H1 (cell line): Measurements from ENCODE around the gene KRT8. TPM values are rescaled to one million over a fixed set of nuclear protein-coding genes. Genes with fewer than 3 reads are reported as not detected.

ENCODE experiments used
- CTCF ChIA-PET: fragments of 300-600 bp; sonication (Branson Sonifier 250); formaldehyde crosslinking; loops from one replicate; lab custom pipeline; 2021; ENCODE audit not compliant: partially characterized antibody; lab: Charles Lee
- POLR2A ChIA-PET: fragments of 300-600 bp; sonication (Branson Sonifier 250); formaldehyde crosslinking; loops from one replicate; lab custom pipeline; 2021; ENCODE audit warnings: inconsistent platforms; ENCODE audit not compliant: partially characterized antibody; lab: Charles Lee
- DNase-seq, 2 experiments: peaks; one replicate each; pipeline versions ENCODE4 v3.0.0 to v3.0.0-alpha.2; 2010 to 2022; ENCODE audit warnings: low spot score in 2 of 2, low read depth in 1 of 2, mixed read lengths in 1 of 2
- FAIRE-seq: peaks from 2 replicates; lab custom pipeline; 2011; peaks lifted over from hg19 to GRCh38; lab: Jason Lieb, UNC
- H2AFZ ChIP-seq: 2 replicates; pipeline ENCODE4 v1.8.1; 2012; ENCODE audit warnings: low read length, inconsistent platforms
- H2AK5ac ChIP-seq: 2 replicates; pipeline ENCODE4 v1.6.1; 2013; ENCODE audit warnings: low read depth, low read length
- H2BK120ac ChIP-seq: replicated peaks from 2 replicates; pipeline ENCODE3; 2013; ENCODE audit warnings: low read depth, low read length, inconsistent platforms
- H2BK12ac ChIP-seq: 2 replicates; pipeline ENCODE4 v1.6.1; 2013; ENCODE audit warnings: low read depth, low read length
- H2BK15ac ChIP-seq: 2 replicates; pipeline ENCODE4 v1.6.1; 2013; ENCODE audit warnings: low read length
- H2BK20ac ChIP-seq: 2 replicates; pipeline ENCODE4 v1.6.1; 2013; ENCODE audit warnings: low read length
- H2BK5ac ChIP-seq: 2 replicates; pipeline ENCODE4 v1.6.1; 2013; ENCODE audit warnings: low read depth, low read length
- H3K14ac ChIP-seq: 2 replicates; pipeline ENCODE4 v1.6.1; 2013; ENCODE audit warnings: inconsistent platforms; ENCODE audit not compliant: insufficient read length
- H3K18ac ChIP-seq: 2 replicates; pipeline ENCODE4 v1.6.1; 2013; ENCODE audit warnings: low read length; ENCODE audit errors: extremely low read depth
- H3K23ac ChIP-seq: 2 replicates; pipeline ENCODE4 v1.6.1; 2013; ENCODE audit warnings: inconsistent platforms; ENCODE audit not compliant: insufficient read length
- H3K23me2 ChIP-seq: 2 replicates; pipeline ENCODE4 v1.6.1; 2013; ENCODE audit warnings: low read depth, low read length
- H3K27ac ChIP-seq: 2 replicates; pipeline ENCODE4 v1.6.1; 2011; ENCODE audit warnings: low read depth, low read length, inconsistent platforms
- H3K27me3 ChIP-seq, 4 experiments: replicated peaks in 1 of 4; 1 replicate in 1 of 4; 2 replicates in 3 of 4; pipeline versions ENCODE4 v1.6.1 to v1.8.1; 2011 to 2013; ENCODE audit warnings: low read length in 3 of 4, mild to moderate bottlenecking in 3 of 4, inconsistent platforms in 2 of 4, mixed read lengths in 2 of 4, moderate library complexity in 1 of 4; ENCODE audit not compliant: control insufficient read depth in 3 of 4, insufficient read depth in 3 of 4; ENCODE audit errors: extremely low read depth in 1 of 4
- H3K36me3 ChIP-seq, 4 experiments: 2 replicates each; pipeline versions ENCODE4 v1.6.1 to v1.8.1; 2011 to 2013; ENCODE audit warnings: mild to moderate bottlenecking in 4 of 4, low read length in 3 of 4, moderate library complexity in 2 of 4, control low read depth in 1 of 4, inconsistent platforms in 1 of 4; ENCODE audit not compliant: insufficient read depth in 4 of 4, control insufficient read depth in 2 of 4
- H3K4ac ChIP-seq: replicated peaks from 2 replicates; pipeline ENCODE3; 2013; ENCODE audit warnings: low read length, low read depth, mixed read lengths, inconsistent platforms; ENCODE audit not compliant: insufficient read length
- H3K4me1 ChIP-seq, 4 experiments: replicated peaks in 1 of 4; 1 replicate in 1 of 4; 2 replicates in 3 of 4; pipeline versions ENCODE4 v1.6.1 to v1.8.1; 2011 to 2013; ENCODE audit warnings: low read length in 3 of 4, inconsistent platforms in 2 of 4, mixed read lengths in 1 of 4; ENCODE audit not compliant: insufficient read depth in 4 of 4, control insufficient read depth in 3 of 4
- H3K4me2 ChIP-seq, 2 experiments: 2 replicates each; pipeline versions ENCODE4 v1.6.1 to v1.8.1; 2011 to 2013; ENCODE audit warnings: low read depth in 2 of 2, low read length in 2 of 2, control low read depth in 1 of 2, inconsistent platforms in 1 of 2, mild to moderate bottlenecking in 1 of 2; ENCODE audit not compliant: insufficient read depth in 1 of 2
- H3K4me3 ChIP-seq, 4 experiments: fragments of 200-600, 300-600 bp in 1 of 4; sonication (generic), shearing (Covaris generic), sonication (Bioruptor Twin) in 1 of 4; 2 replicates each; pipeline versions ENCODE4 v1.5.1 to v1.8.1; 2011 to 2016; ENCODE audit warnings: low read length in 4 of 4, low read depth in 3 of 4, control low read depth in 2 of 4, inconsistent platforms in 2 of 4, mild to moderate bottlenecking in 2 of 4, mixed read lengths in 1 of 4, moderate library complexity in 1 of 4; ENCODE audit not compliant: insufficient read depth in 2 of 4; ENCODE audit errors: extremely low read depth in 1 of 4
- H3K56ac ChIP-seq: replicated peaks from 2 replicates; pipeline ENCODE3; 2013; ENCODE audit warnings: low read depth, mild to moderate bottlenecking, mixed read lengths, low read length, inconsistent platforms; ENCODE audit not compliant: insufficient read length
- H3K79me1 ChIP-seq: 2 replicates; pipeline ENCODE4 v1.6.1; 2013; ENCODE audit warnings: low read depth, low read length, control low read depth
- H3K79me2 ChIP-seq, 2 experiments: 2 replicates each; pipeline versions ENCODE4 v1.6.1 to v1.8.1; 2012 to 2013; ENCODE audit warnings: low read length in 2 of 2, mild to moderate bottlenecking in 2 of 2, inconsistent platforms in 1 of 2; ENCODE audit not compliant: insufficient read depth in 2 of 2, control insufficient read depth in 1 of 2
- H3K9ac ChIP-seq, 4 experiments: replicated peaks in 1 of 4; 1 replicate in 1 of 4; 2 replicates in 3 of 4; pipeline versions ENCODE4 v1.6.1 to v1.8.1; 2011 to 2013; ENCODE audit warnings: low read depth in 3 of 4, low read length in 3 of 4, control low read depth in 2 of 4, mild to moderate bottlenecking in 2 of 4, moderate library complexity in 2 of 4, inconsistent platforms in 1 of 4; ENCODE audit errors: extremely low read depth in 1 of 4
- H3K9me3 ChIP-seq, 2 experiments: 2 replicates each; pipeline versions ENCODE4 v1.6.1 to v1.8.1; 2012 to 2013; ENCODE audit warnings: mild to moderate bottlenecking in 2 of 2, moderate library complexity in 2 of 2, control low read depth in 1 of 2, inconsistent platforms in 1 of 2, low read depth in 1 of 2, low read length in 1 of 2, mixed read lengths in 1 of 2; ENCODE audit not compliant: insufficient read depth in 2 of 2
- H4K20me1 ChIP-seq, 2 experiments: replicated peaks in 1 of 2; 2 replicates each; pipeline versions ENCODE3 to v1.8.1; 2011 to 2013; ENCODE audit warnings: inconsistent platforms in 2 of 2, low read length in 2 of 2, mild to moderate bottlenecking in 1 of 2; ENCODE audit not compliant: insufficient read depth in 2 of 2, control insufficient read depth in 1 of 2
- H4K5ac ChIP-seq: 2 replicates; pipeline ENCODE4 v1.6.1; 2013; ENCODE audit warnings: low read length, low read depth, mixed read lengths, inconsistent platforms; ENCODE audit not compliant: insufficient read length
- H4K8ac ChIP-seq: 2 replicates; pipeline ENCODE4 v1.8.0; 2013; ENCODE audit warnings: mild to moderate bottlenecking, moderate library complexity, low read length, inconsistent platforms; ENCODE audit not compliant: insufficient read depth; ENCODE audit errors: extremely low read depth
- H4K91ac ChIP-seq: replicated peaks from 2 replicates; pipeline ENCODE3; 2013; ENCODE audit warnings: low read length, mixed read lengths, inconsistent platforms; ENCODE audit not compliant: insufficient read length
- BCL11A ChIP-seq, 2 experiments: IDR thresholded peaks; one replicate each; pipeline ENCODE4 v1.6.1; 2011; ENCODE audit warnings: low read depth in 2 of 2, low read length in 2 of 2, mild to moderate bottlenecking in 2 of 2
- CTBP2 ChIP-seq: IDR thresholded peaks from 2 replicates; pipeline ENCODE4 v1.7.0; 2011; ENCODE audit warnings: borderline replicate concordance, mild to moderate bottlenecking, moderate library complexity, mixed read lengths, low read length; ENCODE audit not compliant: insufficient read depth, insufficient read length
- CTCF ChIP-seq, 3 experiments: IDR thresholded peaks; 1 replicate in 2 of 3; 2 replicates in 1 of 3; pipeline versions ENCODE4 v1.5.1 to v1.6.1; 2011; ENCODE audit warnings: low read length in 3 of 3, mild to moderate bottlenecking in 3 of 3, inconsistent platforms in 2 of 3, low read depth in 1 of 3, moderate library complexity in 1 of 3; ENCODE audit not compliant: insufficient read depth in 1 of 3; ENCODE audit errors: control extremely low read depth in 1 of 3
- POLR2AphosphoS5 ChIP-seq: IDR thresholded peaks from 2 replicates; pipeline ENCODE4 v1.6.1; 2011; ENCODE audit warnings: low read depth, low read length
- WGBS, 2 experiments: shearing (Covaris generic) in 1 of 2; methylation state at CpG; one replicate each; pipeline versions ENCODE4 v1.1.6 to v1.1.7; 2013 to 2015; ENCODE audit warnings: low lambda C conversion rate in 2 of 2, mixed read lengths in 2 of 2, inconsistent platforms in 1 of 2, low coverage in 1 of 2, missing lambda C conversion rate in 1 of 2; ENCODE audit not compliant: insufficient replicate concordance in 2 of 2, insufficient coverage in 1 of 2, insufficient read length in 1 of 2; ENCODE audit errors: extremely low coverage in 1 of 2, missing lambda C conversion rate in 1 of 2; 5-methylcytosine and 5-hydroxymethylcytosine counted together
- polyA plus RNA-seq, 7 experiments: library from polyadenylated mRNA; depleted of rRNA in 3 of 7; stranded (reverse) in 5 of 7; unstranded in 2 of 7; fragments of >200 nt in 5 of 7; fragments of 200-250 nt in 2 of 7; gene quantifications; 1 replicate in 5 of 7; 2 replicates in 1 of 7; 4 replicates in 1 of 7; pipeline versions ENCODE4 v1.2.1 to v1.2.3, GENCODE V29; 2011 to 2013; ENCODE audit warnings: missing spikeins in 2 of 7, mixed read lengths in 2 of 7
- total RNA-seq: library from RNA; stranded (reverse); fragmentation: NEBNext Ultra II Directional; extraction: Animal tissue kit (Norgen Biotek cat#: 25700); gene quantifications from 2 replicates; pipeline ENCODE4 v1.2.1, GENCODE V29; 2021

Gene KRT8
- total and polyA plus RNA-seq, 2 of the 8 experiments (the other 6 are each of a cell fraction or from before 2014, with no cell fraction given), result 280 to 290 TPM

- 77% methylated on average over 3 of the region's 3 CpGs; no CpG with 5 or more reads in 1 of the 2 experiments for WGBS, 2 experiments
- no peak overlapping the region for H2BK15ac ChIP-seq
- no peak overlapping the region for H3K4me2 ChIP-seq
- no peak overlapping the region for H3K4ac ChIP-seq
- no peak overlapping the region for H3K9ac ChIP-seq
- no peaks in the 10 kb centered on the region for H3K79me1 ChIP-seq
- H3K4me3 ChIP-seq, result no peak overlapping the region
- no peak overlapping the region for H2BK20ac ChIP-seq
- H3K18ac ChIP-seq, result no peak overlapping the region
- H3K27me3 ChIP-seq, result no peaks in the 10 kb centered on the region
- H4K20me1 ChIP-seq, result no peaks in the 10 kb centered on the region
- no peak overlapping the region for H2AK5ac ChIP-seq
- FAIRE-seq (no peak), DNase-seq (no peak)
- no peak overlapping the region for H4K5ac ChIP-seq
- H3K23ac ChIP-seq, result no peak overlapping the region
- H3K36me3 ChIP-seq, result no peaks in the 10 kb centered on the region
- H2BK120ac ChIP-seq, result no peak overlapping the region
- POLR2A ChIA-PET, result no interaction called here
- no peaks in the 10 kb centered on the region for H3K79me2 ChIP-seq
- H2BK5ac ChIP-seq, result no peak overlapping the region
- H3K23me2 ChIP-seq, result no peaks in the 10 kb centered on the region
- no peak overlapping the region for H2BK12ac ChIP-seq
- H3K27ac ChIP-seq, result no peak overlapping the region
- no peak overlapping the region for H3K56ac ChIP-seq
- H3K9me3 ChIP-seq, result no peaks in the 10 kb centered on the region
- H4K91ac ChIP-seq, result no peak overlapping the region
- peaks cover 0 to 2% (median 0%) of the 10 kb centered on the region in 4 experiments; a peak in 1 of 7 replicates for H3K4me1 ChIP-seq
- no peak overlapping the region for H4K8ac ChIP-seq
- TF ChIP-seq CTBP2, result no peak
- TF ChIP-seq POLR2AphosphoS5, result no peak
- TF ChIP-seq CTCF (IDR thresholded peaks at IDR 0.05; ENCODE audit: control extremely low read depth in 1 of 3, insufficient read depth in 1 of 3, low read depth in 1 of 3, low read length in 3 of 3), result no peak
- no peak for TF ChIP-seq BCL11A (IDR thresholded peaks at IDR 0.05; ENCODE audit: low read depth in 2 of 2, low read length in 2 of 2)
- CTCF ChIA-PET, result interaction anchor here (1.0 to 1.1 kb wide), 2 partner anchors 8 to 22 kb away, joined by 3 to 4 read pairs; no protein-coding TSS in a partner anchor
- no peak overlapping the region for H3K14ac ChIP-seq
- no peak overlapping the region for H2AFZ ChIP-seq
Observed at GRCh38 chr12:52857500-52857899, 47.4 kb downstream of the KRT8 start.
